ENCODE results near the gene CARD9.

CARD9 gene

GRCh38 chr9:136400038-136400834 is 26.8 kb upstream of the CARD9 start, which contains the start of gene SNAPC4:
Gene SNAPC4 (minus strand): TSS chr9:136400170. CDS start chr9:136398428, 1,742 bp downstream.
- no peak for FAIRE-seq

- no peak for FAIRE-seq
Measured at GRCh38 chr9:136399176-136400037, 25.9 kb upstream of the CARD9 start.

GRCh38 chr9:136398286-136398685 is 24.8 kb upstream of the CARD9 start:
- FAIRE-seq: no peak

GRCh38 chr9:136397643-136398042 is 24.2 kb upstream of the CARD9 start:
- no peak for FAIRE-seq

- no peak for FAIRE-seq
Measured at GRCh38 chr9:136396219-136396515, 22.7 kb upstream of the CARD9 start.

GRCh38 chr9:136395345-136396218 is 22.1 kb upstream of the CARD9 start:
- no peak for FAIRE-seq

GRCh38 chr9:136395020-136395340 is 21.5 kb upstream of the CARD9 start:
- no peak for FAIRE-seq

GRCh38 chr9:136394312-136395019 is 21.0 kb upstream of the CARD9 start:
- no peak for FAIRE-seq

GRCh38 chr9:136393531-136393930 is 20.1 kb upstream of the CARD9 start:
- FAIRE-seq: no peak

GRCh38 chr9:136392538-136393449 is 19.3 kb upstream of the CARD9 start:
- no peak for FAIRE-seq

- FAIRE-seq: no peak
Measured at GRCh38 chr9:136391737-136392537, 18.5 kb upstream of the CARD9 start.

- no peak for FAIRE-seq
Measured at GRCh38 chr9:136389396-136389795, 15.9 kb upstream of the CARD9 start.

- FAIRE-seq: no peak
Measured at GRCh38 chr9:136387217-136387616, 13.7 kb upstream of the CARD9 start.

- FAIRE-seq: no peak
Measured at GRCh38 chr9:136386018-136386417, 12.5 kb upstream of the CARD9 start.

- FAIRE-seq: no peak
Measured at GRCh38 chr9:136385015-136385414, 11.5 kb upstream of the CARD9 start.

GRCh38 chr9:136383436-136383835 is 10.0 kb upstream of the CARD9 start:
- no peak for FAIRE-seq

GRCh38 chr9:136381966-136382513 is 8.6 kb upstream of the CARD9 start:
- FAIRE-seq: no peak

GRCh38 chr9:136381311-136381710 is 7.8 kb upstream of the CARD9 start:
- no peak for FAIRE-seq

GRCh38 chr9:136380381-136380780 is 6.9 kb upstream of the CARD9 start:
- FAIRE-seq: no peak

- FAIRE-seq: no peak
Measured at GRCh38 chr9:136379891-136380290, 6.4 kb upstream of the CARD9 start.
